Measurements from ENCODE around the gene BTBD9.

DNA sequence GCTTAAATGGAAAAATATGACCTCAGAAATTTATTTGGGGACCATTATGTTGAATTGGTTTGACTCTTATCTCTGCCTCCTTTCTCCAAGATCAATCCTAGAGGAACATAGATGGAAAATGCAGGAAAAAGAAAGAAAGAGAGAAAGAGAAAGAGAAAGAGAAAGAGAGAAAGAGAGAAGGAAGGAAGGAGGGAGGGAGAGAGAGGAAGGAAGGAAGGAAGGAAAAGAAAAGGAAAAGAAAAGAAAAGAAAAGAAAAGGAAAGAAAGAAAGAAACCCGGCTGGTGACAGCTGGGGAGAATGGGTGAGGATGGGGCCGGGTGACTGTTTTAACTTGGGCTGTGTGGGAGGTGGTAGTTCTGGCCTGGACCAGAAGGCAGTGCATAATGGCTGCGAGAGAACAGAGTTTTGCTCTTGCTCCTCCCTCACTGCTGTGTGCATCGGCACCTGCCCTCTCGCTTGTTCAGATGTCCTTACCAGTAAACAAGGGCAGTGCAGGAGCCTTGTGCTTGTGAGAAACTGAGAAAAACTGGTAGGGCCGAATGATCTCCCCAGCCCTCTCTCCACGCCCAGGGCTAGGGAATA lies 38.5 kb upstream of the BTBD9 start:
- TF ChIP-seq, protein P1, sequence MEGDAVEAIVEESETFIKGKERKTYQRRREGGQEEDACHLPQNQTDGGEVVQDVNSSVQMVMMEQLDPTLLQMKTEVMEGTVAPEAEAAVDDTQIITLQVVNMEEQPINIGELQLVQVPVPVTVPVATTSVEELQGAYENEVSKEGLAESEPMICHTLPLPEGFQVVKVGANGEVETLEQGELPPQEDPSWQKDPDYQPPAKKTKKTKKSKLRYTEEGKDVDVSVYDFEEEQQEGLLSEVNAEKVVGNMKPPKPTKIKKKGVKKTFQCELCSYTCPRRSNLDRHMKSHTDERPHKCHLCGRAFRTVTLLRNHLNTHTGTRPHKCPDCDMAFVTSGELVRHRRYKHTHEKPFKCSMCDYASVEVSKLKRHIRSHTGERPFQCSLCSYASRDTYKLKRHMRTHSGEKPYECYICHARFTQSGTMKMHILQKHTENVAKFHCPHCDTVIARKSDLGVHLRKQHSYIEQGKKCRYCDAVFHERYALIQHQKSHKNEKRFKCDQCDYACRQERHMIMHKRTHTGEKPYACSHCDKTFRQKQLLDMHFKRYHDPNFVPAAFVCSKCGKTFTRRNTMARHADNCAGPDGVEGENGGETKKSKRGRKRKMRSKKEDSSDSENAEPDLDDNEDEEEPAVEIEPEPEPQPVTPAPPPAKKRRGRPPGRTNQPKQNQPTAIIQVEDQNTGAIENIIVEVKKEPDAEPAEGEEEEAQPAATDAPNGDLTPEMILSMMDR (IDR thresholded peaks at IDR 0.05), result no peak
- TF ChIP-seq EZH2 (IDR thresholded peaks at IDR 0.05; ENCODE audit: borderline replicate concordance, insufficient read depth, low read depth, low read length, poor library complexity, severe bottlenecking), result no peak

Data from B cell (primary cell).